ENCODE results near the gene PAK3.

PAK3 gene

GRCh38 chrX:111095974-111096895 lies at the start of gene PAK3:
TSS of gene PAK3 (plus strand) at chrX:111096191. CDS start at chrX:111123104, 26,913 bp downstream.
- peaks cover 15% of the 10 kb centered on the region for H3K4me1 Mint-ChIP-seq (ENCODE audit: low read depth)
- H3K27ac Mint-ChIP-seq: no peak within 1 kb of the TSS
- H3K4me3 Mint-ChIP-seq: peak within 1 kb of the TSS; percentile 79
- no peaks in the 10 kb centered on the region for H3K36me3 Mint-ChIP-seq (ENCODE audit: low read depth)
- no peaks in the 10 kb centered on the region for H3K9me3 Mint-ChIP-seq
- H3K27me3 Mint-ChIP-seq (ENCODE audit: low read depth): peaks cover 20% of the 10 kb centered on the region

GRCh38 chrX:111047575-111047974 lies 48.4 kb upstream of the PAK3 start:
- Mint-ChIP-seq H3K27ac (no peak overlapping the region), H3K36me3 (ENCODE audit: low read depth) (no peaks in the 10 kb centered on the region), H3K4me3 (no peak overlapping the region), H3K4me1 (ENCODE audit: low read depth) (no peaks in the 10 kb centered on the region), H3K9me3 (no peaks in the 10 kb centered on the region), H3K27me3 (ENCODE audit: low read depth) (no peaks in the 10 kb centered on the region)

GRCh38 chrX:111052478-111052877 lies 43.5 kb upstream of the PAK3 start:
- Mint-ChIP-seq H3K9me3 (no peaks in the 10 kb centered on the region), H3K27ac (no peak overlapping the region), H3K27me3 (ENCODE audit: low read depth) (no peaks in the 10 kb centered on the region), H3K36me3 (ENCODE audit: low read depth) (no peaks in the 10 kb centered on the region), H3K4me3 (no peak overlapping the region), H3K4me1 (ENCODE audit: low read depth) (no peaks in the 10 kb centered on the region)

- Mint-ChIP-seq H3K4me3 (no peak overlapping the region), H3K27me3 (ENCODE audit: low read depth) (no peaks in the 10 kb centered on the region)
These were observed 24.3 kb upstream of the PAK3 start for GRCh38 chrX:111071542-111072277.

GRCh38 chrX:111083081-111083480 lies 12.9 kb upstream of the PAK3 start:
- Mint-ChIP-seq H3K36me3 (ENCODE audit: low read depth) (no peaks in the 10 kb centered on the region), H3K4me3 (no peak overlapping the region), H3K27ac (no peak overlapping the region), H3K4me1 (ENCODE audit: low read depth) (no peaks in the 10 kb centered on the region), H3K9me3 (no peaks in the 10 kb centered on the region), H3K27me3 (ENCODE audit: low read depth) (no peaks in the 10 kb centered on the region)

More at GRCh38 chrX:111071542-111072277, 24.3 kb upstream of the PAK3 start:
- Mint-ChIP-seq H3K4me1 (ENCODE audit: low read depth) (no peaks in the 10 kb centered on the region), H3K27ac (no peak overlapping the region), H3K36me3 (ENCODE audit: low read depth) (no peaks in the 10 kb centered on the region), H3K9me3 (no peaks in the 10 kb centered on the region)

- Mint-ChIP-seq H3K27me3 (ENCODE audit: low read depth) (no peaks in the 10 kb centered on the region), H3K4me1 (ENCODE audit: low read depth) (no peaks in the 10 kb centered on the region), H3K4me3 (no peak overlapping the region)
These were observed 9.4 kb upstream of the PAK3 start for GRCh38 chrX:111086591-111087006.

GRCh38 chrX:111088628-111089027 lies 7.4 kb upstream of the PAK3 start:
- Mint-ChIP-seq H3K27ac (no peak overlapping the region), H3K4me1 (ENCODE audit: low read depth) (no peaks in the 10 kb centered on the region), H3K4me3 (no peak overlapping the region), H3K36me3 (ENCODE audit: low read depth) (no peaks in the 10 kb centered on the region), H3K27me3 (ENCODE audit: low read depth) (no peaks in the 10 kb centered on the region), H3K9me3 (no peaks in the 10 kb centered on the region)

More at GRCh38 chrX:111086591-111087006, 9.4 kb upstream of the PAK3 start:
- no peaks in the 10 kb centered on the region for H3K36me3 Mint-ChIP-seq (ENCODE audit: low read depth)
- no peaks in the 10 kb centered on the region for H3K9me3 Mint-ChIP-seq
- no peak overlapping the region for H3K27ac Mint-ChIP-seq

GRCh38 chrX:111090458-111090857 lies 5.5 kb upstream of the PAK3 start:
- Mint-ChIP-seq H3K36me3 (ENCODE audit: low read depth) (no peaks in the 10 kb centered on the region), H3K27me3 (ENCODE audit: low read depth) (peaks cover 10% of the 10 kb centered on the region), H3K27ac (no peak overlapping the region), H3K4me3 (no peak overlapping the region), H3K4me1 (ENCODE audit: low read depth) (peaks cover 2% of the 10 kb centered on the region), H3K9me3 (no peaks in the 10 kb centered on the region)

- Mint-ChIP-seq H3K27me3 (ENCODE audit: low read depth) (peaks cover 20% of the 10 kb centered on the region), H3K9me3 (no peaks in the 10 kb centered on the region), H3K27ac (no peak overlapping the region), H3K36me3 (ENCODE audit: low read depth) (no peaks in the 10 kb centered on the region), H3K4me3 (no peak overlapping the region), H3K4me1 (ENCODE audit: low read depth) (peaks cover 15% of the 10 kb centered on the region)
These were observed 2.9 kb downstream of the PAK3 start for GRCh38 chrX:111098874-111099273.

GRCh38 chrX:111100191-111100590 lies 4.2 kb downstream of the PAK3 start:
- H3K9me3 Mint-ChIP-seq: no peaks in the 10 kb centered on the region
- peaks cover 12% of the 10 kb centered on the region for H3K27me3 Mint-ChIP-seq (ENCODE audit: low read depth)
- H3K27ac Mint-ChIP-seq: no peak overlapping the region
- H3K4me1 Mint-ChIP-seq (ENCODE audit: low read depth): peaks cover 14% of the 10 kb centered on the region
- no peaks in the 10 kb centered on the region for H3K36me3 Mint-ChIP-seq (ENCODE audit: low read depth)
- H3K4me3 Mint-ChIP-seq: no peak overlapping the region

- Mint-ChIP-seq H3K9me3 (no peaks in the 10 kb centered on the region), H3K4me3 (no peak overlapping the region), H3K4me1 (ENCODE audit: low read depth) (peaks cover 7% of the 10 kb centered on the region), H3K36me3 (ENCODE audit: low read depth) (no peaks in the 10 kb centered on the region), H3K27me3 (ENCODE audit: low read depth) (peaks cover 4% of the 10 kb centered on the region), H3K27ac (no peak overlapping the region)
These were observed 5.6 kb downstream of the PAK3 start for GRCh38 chrX:111101580-111101979.

- H3K9me3 Mint-ChIP-seq: no peaks in the 10 kb centered on the region
- peaks cover 7% of the 10 kb centered on the region for H3K4me1 Mint-ChIP-seq (ENCODE audit: low read depth)
- H3K27me3 Mint-ChIP-seq (ENCODE audit: low read depth): no peaks in the 10 kb centered on the region
- H3K36me3 Mint-ChIP-seq (ENCODE audit: low read depth): no peaks in the 10 kb centered on the region
- no peak overlapping the region for H3K4me3 Mint-ChIP-seq
- no peak overlapping the region for H3K27ac Mint-ChIP-seq
These were observed 6.6 kb downstream of the PAK3 start for GRCh38 chrX:111102636-111103035.

GRCh38 chrX:111103246-111103645 lies 7.3 kb downstream of the PAK3 start:
- Mint-ChIP-seq H3K4me3 (no peak overlapping the region), H3K27me3 (ENCODE audit: low read depth) (no peaks in the 10 kb centered on the region), H3K4me1 (ENCODE audit: low read depth) (peaks cover 5% of the 10 kb centered on the region), H3K27ac (no peak overlapping the region), H3K36me3 (ENCODE audit: low read depth) (no peaks in the 10 kb centered on the region), H3K9me3 (no peaks in the 10 kb centered on the region)

GRCh38 chrX:111110098-111110775 lies 14.2 kb downstream of the PAK3 start:
- no peak overlapping the region for H3K27ac Mint-ChIP-seq
- no peaks in the 10 kb centered on the region for H3K36me3 Mint-ChIP-seq (ENCODE audit: low read depth)
- H3K4me1 Mint-ChIP-seq (ENCODE audit: low read depth): peaks cover 3% of the 10 kb centered on the region
- no peak overlapping the region for H3K4me3 Mint-ChIP-seq
- no peaks in the 10 kb centered on the region for H3K27me3 Mint-ChIP-seq (ENCODE audit: low read depth)
- no peaks in the 10 kb centered on the region for H3K9me3 Mint-ChIP-seq
